Pons (tissue), 1 donor: ENCODE measurements around the gene VPS13A.
"Not testable (repeated sequence)": the region's sequence is repeated elsewhere in the genome, so short reads cannot be mapped to it uniquely, and the experiment has no call there.

Experiments used
- DNase-seq: peaks from one replicate; pipeline ENCODE4 v3.0.0-alpha.2; 2016; ENCODE audit warnings: low spot score

The VPS13A gene

DNA sequence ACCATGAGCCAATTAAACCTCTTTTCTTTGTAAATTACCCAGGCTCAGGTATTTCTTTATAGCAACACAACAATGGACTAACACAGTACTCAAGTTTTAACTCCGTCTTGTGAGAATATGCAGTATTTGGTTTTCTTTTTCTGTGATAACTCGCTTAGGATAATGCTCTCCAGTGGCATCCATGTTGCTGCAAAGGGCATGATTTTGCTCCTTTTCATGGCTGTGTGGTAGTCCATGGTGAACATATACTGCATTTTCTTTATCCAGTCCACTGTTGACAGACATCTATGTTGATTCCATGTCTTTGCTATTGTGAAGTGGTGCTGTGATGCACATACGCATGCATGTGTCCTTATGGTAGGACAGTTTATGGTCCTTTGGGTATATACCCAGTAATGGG lies 10.9 kb downstream of the VPS13A start:
- no peak for DNase-seq

DNA sequence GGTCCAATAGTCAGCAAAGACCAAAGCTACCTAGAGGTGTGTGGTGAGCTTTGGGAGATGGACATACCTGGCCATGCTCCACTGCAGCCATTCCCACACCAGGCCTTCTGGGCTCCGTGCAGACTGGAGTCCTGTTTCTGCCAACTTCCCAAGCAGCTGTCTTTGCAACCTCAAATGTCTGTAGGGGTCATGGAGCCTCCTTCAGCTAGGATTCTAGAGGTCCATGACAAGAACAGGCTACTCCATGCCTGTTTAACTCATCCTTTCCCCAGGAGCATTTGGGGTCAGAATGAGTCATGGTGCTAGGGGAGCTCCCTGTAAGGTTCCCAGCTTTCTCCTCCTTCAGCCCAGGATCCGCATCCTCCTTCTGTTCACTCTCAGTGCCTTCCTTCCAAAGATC lies 17.1 kb downstream of the VPS13A start:
- DNase-seq = no peak

DNA sequence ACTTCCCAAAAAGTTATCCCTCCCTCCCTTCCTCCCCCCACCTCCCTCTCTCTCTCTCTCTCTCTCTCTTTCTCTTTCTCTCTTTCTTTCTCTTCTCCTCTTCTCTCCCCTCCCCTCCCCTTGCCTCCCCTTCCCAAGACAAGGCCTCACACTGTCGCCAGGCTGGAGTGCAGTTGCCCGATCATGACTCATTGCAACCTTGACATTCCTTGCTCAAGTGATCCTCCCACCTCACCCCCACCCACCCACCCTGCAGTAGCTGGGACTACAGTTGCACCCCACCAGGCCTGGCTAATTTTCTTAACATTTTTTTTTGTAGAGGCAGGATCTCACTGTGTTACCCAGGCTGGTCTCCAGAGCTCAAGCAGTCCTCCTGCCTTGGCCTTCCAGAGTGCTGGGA lies 32.8 kb downstream of the VPS13A start:
- no peak for DNase-seq

DNA sequence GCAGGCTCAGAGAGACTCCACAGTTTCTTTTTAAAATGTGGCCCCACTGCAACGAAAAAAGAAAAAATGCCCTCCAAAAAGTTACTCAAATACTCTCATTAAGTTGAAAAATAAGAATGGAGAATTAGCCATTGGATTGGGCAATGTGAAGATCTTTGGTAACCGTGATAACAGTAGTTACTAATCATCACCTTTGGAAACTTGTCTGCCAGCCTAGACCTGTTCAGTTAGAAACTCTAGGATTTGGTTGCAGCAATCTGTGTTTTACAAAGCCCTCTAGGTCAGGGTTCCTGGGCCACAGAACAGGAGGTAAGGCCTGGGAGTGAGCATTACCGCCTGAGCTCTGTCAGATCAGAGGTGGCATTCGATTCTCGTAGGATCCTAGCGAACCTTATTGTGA lies 34.2 kb downstream of the VPS13A start:
- DNase-seq = no peak

DNA sequence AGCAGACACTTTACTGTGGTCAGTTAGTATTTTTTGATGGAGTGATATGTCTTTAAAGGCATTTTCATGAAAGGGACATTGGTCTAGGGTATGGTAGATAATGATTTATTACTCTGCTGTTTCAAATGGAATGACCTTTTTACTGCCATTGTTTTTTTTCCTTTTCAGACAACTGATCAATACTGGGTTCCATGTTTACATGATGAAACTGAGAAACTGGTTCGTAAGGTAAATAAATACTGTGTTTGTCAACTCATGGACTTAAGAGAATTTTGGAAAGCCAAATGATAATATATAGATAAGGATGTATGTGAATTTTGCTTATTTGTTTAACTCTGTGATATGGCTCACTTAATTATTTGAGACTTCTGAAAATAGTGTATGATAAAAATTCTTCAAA lies 35.5 kb downstream of the VPS13A start:
- DNase-seq = no peak

DNA sequence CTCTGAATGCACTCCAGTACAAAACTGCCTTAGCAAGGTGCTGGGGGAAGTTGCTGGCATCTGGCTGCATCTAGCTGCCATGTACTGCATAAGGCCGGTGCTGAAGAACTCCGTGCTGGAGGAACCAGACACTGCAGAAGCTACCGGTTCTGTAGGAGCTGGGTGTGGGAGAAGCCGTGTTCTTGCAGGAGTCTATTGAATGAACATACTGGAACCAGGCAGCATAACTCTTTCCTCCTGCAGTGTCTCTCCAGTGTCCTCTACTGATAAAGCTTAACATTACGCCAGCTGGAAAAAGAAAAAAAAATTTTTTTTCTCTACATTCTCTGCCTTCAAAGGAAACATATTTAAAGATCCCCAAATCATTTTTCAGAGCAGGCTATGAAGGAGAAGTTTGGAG lies 38.5 kb downstream of the VPS13A start:
- DNase-seq = no peak

DNA sequence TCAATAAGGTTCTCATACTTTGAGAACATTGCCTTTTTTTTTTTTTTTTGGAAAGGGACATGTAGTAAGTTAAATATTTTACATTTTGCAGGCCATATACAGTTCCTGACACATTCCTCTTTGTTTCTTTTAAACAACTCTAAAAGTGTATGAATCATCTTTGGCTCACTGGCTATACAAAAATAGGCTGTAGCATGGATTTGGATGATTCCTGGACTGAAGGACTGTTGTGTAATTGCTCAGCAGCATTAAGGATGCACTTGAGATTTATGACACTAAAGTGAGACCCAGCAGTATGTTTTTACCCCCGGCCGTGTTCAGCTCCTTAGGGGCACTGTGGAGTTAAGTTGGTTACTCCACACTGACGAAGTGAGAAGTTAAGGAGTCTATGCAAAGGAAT lies 41.3 kb downstream of the VPS13A start:
- no peak for DNase-seq

DNA sequence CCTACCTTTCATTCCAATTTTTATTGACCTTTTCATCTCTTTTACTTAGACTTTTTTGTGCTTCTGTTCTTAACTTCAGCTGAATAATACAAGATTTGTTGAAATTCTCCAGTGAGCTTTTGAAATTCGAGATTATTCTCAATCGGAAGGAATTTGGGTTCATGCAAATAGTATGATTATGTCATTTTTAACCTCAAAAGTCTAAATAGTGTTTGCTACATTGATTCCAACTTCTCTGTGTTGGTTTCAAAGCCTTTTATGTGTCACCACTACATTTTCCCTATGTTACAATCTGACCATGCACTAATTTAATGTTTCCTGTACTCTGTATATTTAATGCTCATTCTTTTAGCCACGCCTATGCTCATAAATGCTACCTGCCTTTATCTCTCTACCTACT lies 44.1 kb downstream of the VPS13A start:
- no peak for DNase-seq

DNA sequence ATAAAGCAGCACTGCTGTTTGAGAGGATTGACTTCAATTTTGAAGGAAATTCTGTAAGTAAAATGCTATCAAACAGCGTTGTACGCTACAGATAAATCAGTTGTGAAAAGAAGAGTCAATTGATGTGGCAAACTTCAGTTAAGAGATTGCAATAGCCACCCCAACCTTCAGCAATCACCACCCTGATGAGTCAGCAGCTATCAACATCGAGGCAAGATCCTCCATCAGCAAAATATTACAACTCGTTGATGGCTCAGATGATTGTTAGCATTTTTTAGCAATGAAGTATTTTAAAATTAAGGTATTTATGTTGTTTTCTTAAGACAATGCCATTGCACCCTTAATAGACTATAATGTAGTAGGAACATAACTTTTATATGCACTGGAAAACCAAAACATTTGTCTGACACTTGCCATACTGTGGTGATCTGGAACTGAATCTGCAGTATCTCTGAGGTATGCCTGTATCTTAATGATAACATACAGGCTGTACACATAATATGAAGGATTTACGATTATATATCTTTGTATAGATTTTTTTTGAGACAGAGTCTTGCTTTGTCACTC lies 47.5 kb downstream of the VPS13A start:
- no peak for DNase-seq

DNA sequence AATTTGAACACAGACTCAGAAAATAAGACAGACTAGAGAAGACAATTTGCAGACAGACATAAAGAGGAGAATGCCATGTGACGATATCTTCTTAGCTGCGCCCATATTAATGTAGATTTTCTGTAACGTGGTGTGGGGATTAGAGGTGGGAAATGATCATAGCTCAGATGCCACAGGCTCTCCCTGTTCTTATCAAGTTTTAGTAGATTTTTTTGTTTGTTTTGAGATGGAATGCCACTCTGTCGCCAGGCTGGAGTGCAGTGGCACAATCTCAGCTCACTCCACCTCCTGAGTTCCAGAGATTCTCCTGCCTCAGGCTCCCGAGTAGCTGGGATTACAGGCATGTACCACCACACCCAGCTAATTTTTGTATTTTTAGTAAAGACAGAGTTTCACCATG lies 59.4 kb downstream of the VPS13A start:
- DNase-seq = no peak

DNA sequence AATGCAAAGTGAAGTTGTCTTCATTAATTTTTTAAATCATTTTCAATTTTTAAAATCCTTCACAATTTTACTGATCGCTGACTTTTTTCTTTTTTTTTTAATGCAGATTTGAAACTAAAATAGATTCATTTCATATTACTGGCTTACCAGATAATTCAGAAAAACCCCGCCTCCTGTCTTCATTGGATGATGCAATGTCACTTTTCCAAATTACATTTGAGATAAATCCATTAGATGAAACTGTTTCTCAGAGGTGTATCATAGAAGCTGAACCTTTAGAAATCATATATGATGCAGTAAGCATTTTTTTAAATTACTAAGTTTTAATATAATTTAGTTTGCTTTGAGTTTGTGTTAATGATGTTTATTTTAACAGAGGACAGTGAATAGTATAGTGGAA lies 60.6 kb downstream of the VPS13A start:
- DNase-seq = no peak

DNA sequence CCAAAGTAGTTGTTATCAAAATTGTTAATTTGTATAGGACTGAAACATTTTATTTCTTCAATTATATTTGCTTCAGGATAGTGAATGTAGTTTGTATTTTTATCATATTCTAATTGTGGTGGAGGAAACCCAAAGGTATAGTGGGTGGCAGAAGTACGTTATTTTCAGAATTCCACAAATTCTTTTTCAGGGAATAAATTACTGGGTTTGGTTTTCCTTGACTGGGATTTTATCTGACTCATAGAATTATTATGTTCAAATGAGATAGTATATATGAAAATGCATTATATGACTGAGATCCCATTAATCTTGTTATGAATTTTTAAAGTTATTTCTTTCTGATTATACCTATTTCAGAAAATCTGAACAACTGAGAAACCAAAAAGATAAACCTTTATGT lies 73.7 kb downstream of the VPS13A start:
- DNase-seq = no peak

DNA sequence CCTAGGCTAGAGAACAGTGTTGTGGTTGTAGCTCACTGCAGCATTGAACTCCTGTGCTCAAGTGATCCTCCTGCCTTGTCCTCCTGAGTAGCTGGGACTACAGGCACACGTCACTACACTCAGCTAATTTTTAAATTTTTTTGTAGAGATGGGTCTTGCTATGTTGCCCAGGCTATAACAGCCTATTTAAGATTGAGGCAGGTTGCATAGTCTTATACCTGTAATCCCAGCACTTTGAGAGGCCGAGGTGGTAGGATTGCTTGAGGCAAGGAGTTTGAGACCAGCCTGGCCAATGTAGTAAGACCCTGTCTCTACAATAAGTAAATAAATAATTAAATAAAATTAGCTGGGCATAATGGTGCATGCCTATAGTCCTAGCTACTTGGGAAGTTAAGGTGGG lies 79.9 kb downstream of the VPS13A start:
- DNase-seq = no peak

DNA sequence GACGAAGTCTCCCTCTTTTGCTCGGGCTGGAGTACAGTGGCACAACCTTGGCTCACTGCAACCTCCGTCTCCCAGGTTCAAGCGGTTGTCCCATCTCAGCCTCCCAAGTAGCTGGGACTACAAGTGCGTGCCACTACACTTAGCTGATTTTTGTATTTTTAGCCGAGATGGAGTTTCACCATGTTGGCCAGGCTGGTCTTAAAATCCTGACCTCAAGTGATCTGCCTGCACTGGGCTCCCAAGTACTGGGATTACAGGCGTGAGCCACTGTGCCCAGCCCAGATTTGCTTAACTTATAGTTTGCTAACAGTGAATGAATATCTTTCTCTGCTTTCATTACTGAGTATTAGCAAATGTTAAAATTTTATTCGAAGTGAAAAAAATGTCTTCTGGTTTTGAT lies 84.3 kb downstream of the VPS13A start:
- no peak for DNase-seq

DNA sequence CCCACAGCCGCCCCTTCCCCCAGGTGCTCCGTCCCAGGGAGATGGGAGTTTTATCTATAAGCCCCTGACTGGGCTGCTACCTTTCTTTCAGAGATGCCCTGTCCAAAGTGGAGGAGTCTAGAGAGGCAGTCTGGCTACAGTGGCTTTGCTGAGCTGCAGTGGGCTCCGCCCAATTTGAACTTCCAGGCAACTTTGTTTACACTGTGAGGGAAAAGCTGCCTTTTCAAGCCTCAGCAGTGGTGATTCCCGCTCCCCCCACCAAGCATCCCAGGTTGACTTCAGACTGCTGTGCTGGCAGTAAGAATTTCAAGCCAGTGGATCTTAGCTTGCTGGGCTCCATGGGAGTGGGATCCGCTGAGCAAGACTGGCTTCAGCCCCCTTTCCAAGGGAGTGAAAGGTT lies 90.4 kb downstream of the VPS13A start:
- not testable (repeated sequence) for DNase-seq

DNA sequence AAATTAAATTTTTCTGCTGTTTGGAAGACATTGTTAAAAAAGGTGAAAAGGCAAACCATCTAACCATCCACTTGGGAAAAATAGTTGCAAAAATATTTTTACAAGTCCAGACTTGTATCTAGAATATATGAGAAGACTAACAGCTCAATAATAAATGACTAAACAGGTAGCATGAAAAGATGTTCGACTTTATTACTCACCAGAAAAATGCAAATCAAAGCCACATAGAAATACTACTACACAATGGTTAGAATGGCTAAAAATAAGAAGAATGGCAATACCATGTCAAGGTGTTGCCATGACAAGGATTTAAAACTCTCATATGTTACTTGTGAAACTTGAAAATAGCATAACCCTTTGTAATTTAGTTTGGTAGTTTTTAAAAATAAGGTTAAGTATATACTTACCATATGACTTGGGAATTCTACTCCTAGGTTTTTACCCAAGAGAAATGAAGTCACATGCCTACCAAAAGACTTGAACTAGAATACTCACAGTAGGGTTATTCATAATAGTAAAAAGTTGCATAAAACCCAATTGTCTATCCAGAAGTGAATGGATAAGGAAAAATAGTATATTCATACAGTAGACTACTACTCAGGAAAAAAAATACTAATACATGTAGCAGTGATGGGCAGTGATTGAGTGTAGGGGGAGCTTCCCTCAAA lies 93.8 kb downstream of the VPS13A start:
- DNase-seq = no peak

DNA sequence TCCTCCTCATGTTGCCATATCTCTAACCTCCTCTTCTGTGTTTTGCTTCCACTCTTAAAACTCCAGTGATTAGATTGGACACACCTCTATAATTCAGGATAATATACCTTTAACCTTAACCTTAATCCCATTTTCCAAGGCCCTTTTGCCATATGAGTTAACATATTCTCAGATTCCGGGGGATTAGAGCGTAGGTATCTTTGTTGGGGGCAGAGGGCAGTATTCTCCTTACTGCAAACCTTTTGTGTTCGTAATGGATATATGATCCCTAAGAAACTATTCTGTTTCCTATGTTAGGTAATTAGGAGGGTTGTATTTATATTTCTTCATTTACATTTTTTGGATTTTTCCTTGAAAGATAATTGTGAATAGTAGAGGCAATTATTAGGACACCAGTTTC lies 99.5 kb downstream of the VPS13A start:
- DNase-seq = no peak

DNA sequence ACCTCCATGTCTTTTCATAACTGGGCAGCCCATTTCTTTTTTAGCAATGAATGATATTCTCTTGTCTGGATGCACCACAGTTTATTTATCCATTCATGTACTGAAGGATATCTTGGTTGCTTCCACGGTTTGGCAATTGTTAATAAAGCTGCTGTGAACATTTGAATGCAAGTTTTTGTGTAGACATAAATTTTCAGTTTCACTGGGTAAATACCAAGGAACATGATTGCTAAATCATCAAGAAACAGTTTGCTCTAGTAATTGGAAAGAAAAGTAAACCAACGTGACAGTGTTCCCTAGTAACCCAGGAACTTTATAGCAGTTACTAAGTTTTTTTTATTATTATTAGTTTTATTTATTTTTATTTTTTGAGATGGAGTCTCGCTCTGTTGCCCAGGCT lies 100.4 kb downstream of the VPS13A start:
- no peak for DNase-seq

DNA sequence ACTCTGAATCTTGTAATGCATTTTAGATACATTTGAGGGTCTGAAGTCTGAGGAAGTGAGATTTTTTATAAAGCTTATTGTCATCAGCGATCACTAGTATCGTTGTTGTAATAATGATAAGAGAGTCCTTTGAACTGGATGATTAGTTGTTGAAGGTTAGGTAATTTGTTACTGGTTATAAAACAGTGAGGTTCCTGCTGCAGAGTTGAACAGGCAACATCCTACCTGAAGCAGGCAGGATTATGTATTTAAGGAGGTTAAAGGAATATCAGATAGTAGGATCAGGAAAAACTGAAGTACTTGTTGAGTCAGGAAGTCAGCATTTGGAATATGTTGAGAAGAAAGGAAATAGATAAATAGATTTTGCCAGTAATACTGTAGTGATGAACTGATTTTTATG lies 106.7 kb downstream of the VPS13A start:
- no peak for DNase-seq

DNA sequence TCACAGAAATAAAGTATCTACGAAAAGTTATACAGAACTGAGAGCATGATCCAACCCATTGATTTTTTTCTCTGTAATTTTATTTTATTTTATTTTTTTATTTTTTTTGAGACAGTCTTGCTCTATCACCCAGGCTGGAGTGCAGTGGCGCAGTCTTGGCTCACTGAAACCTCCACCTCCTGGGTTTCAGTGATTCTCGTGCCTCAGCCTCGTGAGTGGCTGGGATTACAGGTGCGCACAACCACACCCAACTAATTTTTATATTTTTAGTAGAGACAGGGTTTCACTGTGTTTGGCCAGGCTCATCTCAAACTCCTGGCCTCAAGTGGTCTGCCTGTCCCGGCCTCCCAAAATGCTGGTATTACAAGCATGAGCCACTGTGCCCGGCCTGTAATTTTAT lies 107.3 kb downstream of the VPS13A start:
- DNase-seq = no peak

DNA sequence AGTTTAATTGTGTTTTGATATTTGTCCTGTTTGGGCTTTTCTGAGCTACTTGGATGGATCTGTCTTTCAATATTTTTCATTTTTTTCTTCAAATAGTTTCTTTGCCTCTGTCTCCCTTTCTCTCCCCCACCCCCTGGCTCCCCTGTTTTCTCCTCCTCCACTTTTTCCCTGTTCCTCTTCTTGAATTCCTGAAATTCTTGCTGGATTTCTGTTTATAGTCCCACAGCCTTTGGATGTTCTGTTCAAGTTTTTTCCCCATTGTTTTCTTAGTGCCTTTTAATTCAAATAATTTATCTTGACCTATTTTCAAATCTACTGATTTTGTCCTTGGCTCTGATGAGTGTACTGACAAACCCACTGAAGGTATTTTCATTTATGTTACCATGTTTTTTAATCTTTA lies 113.0 kb downstream of the VPS13A start:
- DNase-seq = no peak

DNA sequence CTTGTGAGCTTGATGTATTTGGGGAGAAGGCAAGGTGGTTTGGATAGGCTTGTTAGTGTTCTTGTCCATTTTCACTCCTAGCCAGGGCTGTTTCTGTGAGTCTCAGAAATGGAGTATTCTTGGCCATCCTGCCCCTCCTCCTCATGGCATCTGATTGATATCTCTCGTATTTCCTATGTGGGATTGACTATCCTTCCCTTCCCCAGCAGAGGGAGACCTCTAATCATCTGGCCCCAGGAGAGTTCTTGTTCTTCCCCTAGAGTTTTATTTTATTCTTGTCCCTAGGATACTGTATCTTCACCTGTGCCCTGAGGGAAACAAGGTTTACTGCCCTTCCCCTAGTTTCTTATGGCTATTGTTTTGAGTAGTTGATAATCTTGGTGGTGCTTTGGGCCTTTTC lies 114.4 kb downstream of the VPS13A start:
- DNase-seq = peak; percentile 5

DNA sequence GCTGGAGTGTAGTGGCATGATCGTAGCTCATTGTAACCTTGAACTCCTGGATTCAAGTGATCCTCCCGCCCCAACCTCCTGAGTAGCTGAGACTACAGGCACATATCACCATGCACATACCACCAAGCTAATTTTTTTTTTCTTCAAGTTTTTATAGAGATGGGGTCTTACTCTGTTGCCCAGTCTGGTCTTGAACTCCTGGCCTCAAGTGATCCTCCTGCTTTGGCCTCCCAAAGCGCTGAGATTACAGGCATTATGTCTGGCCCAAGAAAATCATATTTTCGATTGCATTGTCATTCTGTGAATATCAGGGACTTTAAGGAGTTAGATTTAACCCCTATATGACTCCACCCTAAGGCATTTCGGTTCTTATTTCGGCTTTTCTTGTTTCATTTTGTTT lies 116.6 kb downstream of the VPS13A start:
- no peak for DNase-seq

DNA sequence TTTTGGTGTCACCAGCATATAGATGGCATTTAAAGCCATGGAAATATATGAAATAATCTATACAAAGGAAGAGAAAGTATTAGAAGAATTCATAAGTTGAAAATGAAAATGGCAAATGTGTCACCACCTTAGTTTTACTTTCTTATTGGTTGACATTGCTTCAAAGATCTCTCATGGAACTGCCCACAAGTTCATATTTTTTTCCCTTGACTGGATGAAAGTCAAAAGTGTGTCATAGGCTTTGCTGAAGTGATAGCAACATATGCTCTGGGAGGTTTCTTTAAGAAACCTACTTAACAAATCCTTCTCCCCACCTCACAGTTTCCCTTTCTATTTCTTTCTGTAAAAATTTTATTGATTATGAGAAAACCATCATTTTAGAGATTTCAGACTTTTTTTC lies 127.2 kb downstream of the VPS13A start:
- no peak for DNase-seq
